ENCODE results near the gene HS6ST3. TPM values are rescaled to one million over a fixed set of nuclear protein-coding genes. Genes with fewer than 3 reads are reported as not detected.

Gene HS6ST3
- total and polyA plus RNA-seq, 9 of the 15 experiments (the other 6 are each of a cell fraction or from before 2014, with no cell fraction given), result not detected

DNA sequence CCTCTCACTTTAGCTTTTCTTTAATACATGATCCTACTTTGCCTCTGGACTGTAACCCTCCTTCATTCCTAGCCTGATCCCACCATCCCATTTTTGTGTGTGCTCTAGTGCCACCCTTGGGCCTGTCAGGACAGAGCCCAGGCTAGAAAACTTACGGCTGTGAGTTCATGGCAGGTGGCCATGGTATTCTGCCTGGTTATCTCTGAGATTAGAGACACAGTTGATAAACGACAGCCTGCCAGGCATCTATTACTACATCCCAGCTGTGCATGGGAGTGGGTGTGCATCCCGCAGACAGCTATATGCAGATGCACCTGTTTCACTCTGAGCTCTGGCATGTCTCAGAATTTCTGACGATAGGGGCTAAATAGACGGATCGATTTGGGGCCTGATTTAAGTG lies 110.9 kb downstream of the HS6ST3 start (continued):
- TF ChIP-seq, protein P1, sequence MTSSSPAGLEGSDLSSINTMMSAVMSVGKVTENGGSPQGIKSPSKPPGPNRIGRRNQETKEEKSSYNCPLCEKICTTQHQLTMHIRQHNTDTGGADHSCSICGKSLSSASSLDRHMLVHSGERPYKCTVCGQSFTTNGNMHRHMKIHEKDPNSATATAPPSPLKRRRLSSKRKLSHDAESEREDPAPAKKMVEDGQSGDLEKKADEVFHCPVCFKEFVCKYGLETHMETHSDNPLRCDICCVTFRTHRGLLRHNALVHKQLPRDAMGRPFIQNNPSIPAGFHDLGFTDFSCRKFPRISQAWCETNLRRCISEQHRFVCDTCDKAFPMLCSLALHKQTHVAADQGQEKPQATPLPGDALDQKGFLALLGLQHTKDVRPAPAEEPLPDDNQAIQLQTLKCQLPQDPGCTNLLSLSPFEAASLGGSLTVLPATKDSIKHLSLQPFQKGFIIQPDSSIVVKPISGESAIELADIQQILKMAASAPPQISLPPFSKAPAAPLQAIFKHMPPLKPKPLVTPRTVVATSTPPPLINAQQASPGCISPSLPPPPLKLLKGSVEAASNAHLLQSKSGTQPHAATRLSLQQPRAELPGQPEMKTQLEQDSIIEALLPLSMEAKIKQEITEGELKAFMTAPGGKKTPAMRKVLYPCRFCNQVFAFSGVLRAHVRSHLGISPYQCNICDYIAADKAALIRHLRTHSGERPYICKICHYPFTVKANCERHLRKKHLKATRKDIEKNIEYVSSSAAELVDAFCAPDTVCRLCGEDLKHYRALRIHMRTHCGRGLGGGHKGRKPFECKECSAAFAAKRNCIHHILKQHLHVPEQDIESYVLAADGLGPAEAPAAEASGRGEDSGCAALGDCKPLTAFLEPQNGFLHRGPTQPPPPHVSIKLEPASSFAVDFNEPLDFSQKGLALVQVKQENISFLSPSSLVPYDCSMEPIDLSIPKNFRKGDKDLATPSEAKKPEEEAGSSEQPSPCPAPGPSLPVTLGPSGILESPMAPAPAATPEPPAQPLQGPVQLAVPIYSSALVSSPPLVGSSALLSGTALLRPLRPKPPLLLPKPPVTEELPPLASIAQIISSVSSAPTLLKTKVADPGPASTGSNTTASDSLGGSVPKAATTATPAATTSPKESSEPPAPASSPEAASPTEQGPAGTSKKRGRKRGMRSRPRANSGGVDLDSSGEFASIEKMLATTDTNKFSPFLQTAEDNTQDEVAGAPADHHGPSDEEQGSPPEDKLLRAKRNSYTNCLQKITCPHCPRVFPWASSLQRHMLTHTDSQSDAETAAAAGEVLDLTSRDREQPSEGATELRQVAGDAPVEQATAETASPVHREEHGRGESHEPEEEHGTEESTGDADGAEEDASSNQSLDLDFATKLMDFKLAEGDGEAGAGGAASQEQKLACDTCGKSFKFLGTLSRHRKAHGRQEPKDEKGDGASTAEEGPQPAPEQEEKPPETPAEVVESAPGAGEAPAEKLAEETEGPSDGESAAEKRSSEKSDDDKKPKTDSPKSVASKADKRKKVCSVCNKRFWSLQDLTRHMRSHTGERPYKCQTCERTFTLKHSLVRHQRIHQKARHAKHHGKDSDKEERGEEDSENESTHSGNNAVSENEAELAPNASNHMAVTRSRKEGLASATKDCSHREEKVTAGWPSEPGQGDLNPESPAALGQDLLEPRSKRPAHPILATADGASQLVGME (CRISPR knock-in tag; IDR thresholded peaks at IDR 0.05), result no peak
- no peak for TF ChIP-seq ARHGAP35 (IDR thresholded peaks at IDR 0.05; ENCODE audit: partially characterized antibody)

DNA sequence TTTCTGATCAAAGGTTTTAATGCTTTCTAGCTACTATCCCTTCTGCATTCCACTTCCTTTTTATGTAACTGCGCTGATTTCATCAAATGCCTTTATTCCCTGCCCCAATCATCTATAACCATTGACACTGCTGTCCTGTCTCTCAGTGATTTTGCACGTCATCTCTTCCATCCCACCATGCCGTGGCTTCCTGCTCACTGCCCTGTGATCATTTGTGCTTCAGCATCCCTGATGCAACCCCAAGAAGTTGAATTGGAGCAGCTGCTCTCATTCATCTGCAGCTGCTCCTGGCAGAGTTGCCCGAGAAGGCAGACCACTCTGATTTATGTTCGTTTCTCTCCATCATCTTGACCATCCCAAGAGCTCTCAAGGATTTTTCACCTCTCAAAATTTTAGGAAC lies 112.4 kb downstream of the HS6ST3 start:
- no peak for DNase-seq (ENCODE audit: extremely low read depth in 1 of 4, low spot score in 3 of 4)
- no peak overlapping the region for H2AFZ ChIP-seq (ENCODE audit: low read depth, low read length)
- H3K4me2 ChIP-seq (ENCODE audit: insufficient read depth, low read length), result no peak overlapping the region
- no peak overlapping the region for H3K27ac ChIP-seq (ENCODE audit: extremely low read depth, low read depth, low read length)
- H3K79me2 ChIP-seq (ENCODE audit: control insufficient read depth, insufficient read depth, low read length), result no peaks in the 10 kb centered on the region
- no peaks in the 10 kb centered on the region for H3K27me3 ChIP-seq (ENCODE audit: control insufficient read depth in 2 of 2, insufficient read depth in 2 of 2, low read length in 2 of 2)
- intact Hi-C loops (cut with micrococcal nuclease), result no loop called here
- no peak overlapping the region for H3K9ac ChIP-seq (ENCODE audit: insufficient read depth in 1 of 2, low read depth in 2 of 2, low read length in 2 of 2)
- POLR2A ChIA-PET, result no interaction called here
- CTCF ChIA-PET (ENCODE audit: low intra/inter-chr PET ratio), result interaction anchor here (0.8 kb wide), 1 partner anchor 28 kb away, joined by 3 read pairs; no protein-coding TSS in a partner anchor
- in situ Hi-C loops (cut with MboI), result no loop called here
- ATAC-seq, result no peak
- H3K9me1 ChIP-seq (ENCODE audit: control insufficient read depth, insufficient read depth, low read length), result no peaks in the 10 kb centered on the region
- no peak overlapping the region for H3K4me3 ChIP-seq
- no peaks in the 10 kb centered on the region for H3K9me3 ChIP-seq (replicated peaks; ENCODE audit: control insufficient read depth, insufficient read depth, low read depth, low read length)
- BruUV-seq (replicated peaks), result no TSS peak
- no peaks in the 10 kb centered on the region for H3K36me3 ChIP-seq (ENCODE audit: control insufficient read depth, insufficient read depth, low read length)
- no peak for FAIRE-seq
- 4% methylated on average over 3 of the region's 5 CpGs for WGBS (ENCODE audit: insufficient coverage, low coverage, missing lambda C conversion rate)
- H3K4me1 ChIP-seq (replicated peaks in 1 of 2; ENCODE audit: control insufficient read depth in 2 of 2, insufficient read depth in 2 of 2, low read length in 2 of 2), result no peaks in the 10 kb centered on the region
- H4K20me1 ChIP-seq (replicated peaks; ENCODE audit: control insufficient read depth, insufficient read depth, low read length), result no peaks in the 10 kb centered on the region
- no peak for TF ChIP-seq BRCA1 (IDR thresholded peaks at IDR 0.05)
- TF ChIP-seq BRCA1 (CRISPR knock-in tag; IDR thresholded peaks at IDR 0.05), result no peak
- TF ChIP-seq, protein P2, sequence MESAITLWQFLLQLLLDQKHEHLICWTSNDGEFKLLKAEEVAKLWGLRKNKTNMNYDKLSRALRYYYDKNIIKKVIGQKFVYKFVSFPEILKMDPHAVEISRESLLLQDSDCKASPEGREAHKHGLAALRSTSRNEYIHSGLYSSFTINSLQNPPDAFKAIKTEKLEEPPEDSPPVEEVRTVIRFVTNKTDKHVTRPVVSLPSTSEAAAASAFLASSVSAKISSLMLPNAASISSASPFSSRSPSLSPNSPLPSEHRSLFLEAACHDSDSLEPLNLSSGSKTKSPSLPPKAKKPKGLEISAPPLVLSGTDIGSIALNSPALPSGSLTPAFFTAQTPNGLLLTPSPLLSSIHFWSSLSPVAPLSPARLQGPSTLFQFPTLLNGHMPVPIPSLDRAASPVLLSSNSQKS (CRISPR knock-in tag; IDR thresholded peaks at IDR 0.05), result no peak
- no peak for TF ChIP-seq KDM4B (IDR thresholded peaks at IDR 0.05; ENCODE audit: borderline replicate concordance in 2 of 2, low read depth in 1 of 2)
- no peak for TF ChIP-seq HMG20B (CRISPR knock-in tag; IDR thresholded peaks at IDR 0.05)
